GM20000 (cell line): Measurements from ENCODE around the gene CSMD2.

Source experiments
- DNase-seq: peaks from one replicate; pipeline ENCODE4 v3.0.0; 2012; ENCODE audit warnings: low spot score
- TF ChIP-seq, protein P1 (sequence below): IDR thresholded peaks from 2 replicates; pipeline ENCODE4 v1.5.1; 2012; ENCODE audit warnings: mild to moderate bottlenecking, control low read depth; ENCODE audit errors: extremely low read depth, missing control alignments

Gene CSMD2

DNA sequence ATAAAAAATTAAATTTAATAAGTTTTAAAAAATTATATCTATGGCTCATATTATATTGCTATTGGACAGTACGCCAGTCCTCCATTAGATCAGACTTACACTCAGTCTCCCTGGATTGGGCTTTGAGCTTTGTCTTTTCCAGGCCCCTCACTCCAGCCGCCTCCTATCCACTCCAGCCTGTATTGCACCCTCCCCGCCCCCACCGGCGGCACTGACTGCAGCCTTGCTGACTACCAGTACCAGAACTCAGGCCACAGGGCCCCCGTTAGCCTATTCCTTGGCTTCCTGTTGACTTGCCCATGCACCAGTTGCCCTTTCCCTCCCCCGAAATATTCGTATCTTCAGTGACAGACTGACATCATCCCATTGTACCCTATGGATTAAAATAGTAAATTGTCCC is 127.9 kb downstream of the CSMD2 start:
- no peak for DNase-seq
- TF ChIP-seq, protein P1, sequence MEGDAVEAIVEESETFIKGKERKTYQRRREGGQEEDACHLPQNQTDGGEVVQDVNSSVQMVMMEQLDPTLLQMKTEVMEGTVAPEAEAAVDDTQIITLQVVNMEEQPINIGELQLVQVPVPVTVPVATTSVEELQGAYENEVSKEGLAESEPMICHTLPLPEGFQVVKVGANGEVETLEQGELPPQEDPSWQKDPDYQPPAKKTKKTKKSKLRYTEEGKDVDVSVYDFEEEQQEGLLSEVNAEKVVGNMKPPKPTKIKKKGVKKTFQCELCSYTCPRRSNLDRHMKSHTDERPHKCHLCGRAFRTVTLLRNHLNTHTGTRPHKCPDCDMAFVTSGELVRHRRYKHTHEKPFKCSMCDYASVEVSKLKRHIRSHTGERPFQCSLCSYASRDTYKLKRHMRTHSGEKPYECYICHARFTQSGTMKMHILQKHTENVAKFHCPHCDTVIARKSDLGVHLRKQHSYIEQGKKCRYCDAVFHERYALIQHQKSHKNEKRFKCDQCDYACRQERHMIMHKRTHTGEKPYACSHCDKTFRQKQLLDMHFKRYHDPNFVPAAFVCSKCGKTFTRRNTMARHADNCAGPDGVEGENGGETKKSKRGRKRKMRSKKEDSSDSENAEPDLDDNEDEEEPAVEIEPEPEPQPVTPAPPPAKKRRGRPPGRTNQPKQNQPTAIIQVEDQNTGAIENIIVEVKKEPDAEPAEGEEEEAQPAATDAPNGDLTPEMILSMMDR, result no peak

GRCh38 chr1:34034036-34034435 is 131.0 kb downstream of the CSMD2 start:
- TF ChIP-seq, protein P1, result no peak
- DNase-seq, result no peak

GRCh38 chr1:34029954-34030353 is 135.1 kb downstream of the CSMD2 start:
- TF ChIP-seq, protein P1, result no peak

GRCh38 chr1:34029515-34029914 is 135.5 kb downstream of the CSMD2 start:
- no peak for DNase-seq
- TF ChIP-seq, protein P1, result no peak

More at GRCh38 chr1:34029954-34030353, 135.1 kb downstream of the CSMD2 start:
- no peak for DNase-seq

DNA sequence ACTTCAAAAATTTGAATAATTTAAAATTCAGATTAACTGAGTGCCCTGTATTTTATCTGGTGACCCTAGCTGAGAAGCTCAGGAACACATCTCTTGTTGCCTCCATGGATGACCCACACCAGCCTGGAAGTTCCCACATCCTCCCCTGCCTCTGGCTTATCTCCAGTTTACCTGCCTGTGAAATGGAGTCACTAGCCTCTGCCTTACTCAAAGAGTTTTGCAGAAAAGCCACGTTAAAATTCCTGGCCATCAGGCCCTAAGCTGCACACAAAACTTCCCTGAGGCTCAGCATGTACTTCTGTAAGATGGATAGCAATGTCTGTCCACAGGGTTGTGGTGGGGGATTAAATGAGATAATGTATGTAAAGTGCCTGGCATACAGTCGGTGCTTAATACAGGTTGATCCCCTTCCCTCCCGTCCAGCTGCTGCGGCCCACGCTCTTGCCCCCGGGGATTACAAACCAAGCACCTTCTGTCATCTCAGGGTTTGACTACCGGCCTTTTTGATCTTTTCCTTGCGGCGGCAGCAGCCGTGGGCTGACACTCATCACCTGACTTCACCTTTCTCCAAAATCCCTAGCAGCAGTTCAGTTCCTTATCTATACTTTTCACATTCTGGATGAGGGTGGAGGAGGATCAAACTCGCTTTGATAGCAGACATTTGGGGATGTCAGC is 136.5 kb downstream of the CSMD2 start:
- DNase-seq, result no peak
- TF ChIP-seq, protein P1, result no peak

DNA sequence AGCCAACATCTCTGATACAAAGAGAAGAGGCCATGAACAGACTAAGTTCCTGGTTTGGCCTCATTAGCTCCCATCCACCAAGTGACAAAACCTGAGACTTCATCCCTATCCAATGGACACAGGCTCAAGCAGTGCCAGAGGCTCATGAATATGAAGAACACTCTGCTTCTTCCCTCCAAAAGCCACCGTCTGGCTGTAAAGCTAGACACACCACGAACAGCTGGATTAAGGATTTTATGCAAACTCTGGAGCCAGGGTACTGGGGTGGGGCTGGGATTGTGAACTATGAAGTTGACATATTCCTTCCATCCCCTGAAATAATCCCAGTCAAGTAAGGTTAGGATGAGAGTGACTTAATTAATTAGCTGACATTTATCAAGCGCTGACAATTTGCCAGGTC is 139.4 kb downstream of the CSMD2 start:
- no peak for DNase-seq
- TF ChIP-seq, protein P1, result no peak

GRCh38 chr1:34024485-34024884 is 140.5 kb downstream of the CSMD2 start:
- no peak for DNase-seq
- TF ChIP-seq, protein P1, result no peak
